Parathyroid adenoma (tissue), 2 donors: ENCODE data around the gene SUMO4.
"Not testable (repeated sequence)": the region's sequence is repeated elsewhere in the genome, so short reads cannot be mapped to it uniquely, and the experiment has no call there.

Experiments
- H2AFZ ChIP-seq: fragments of 300-600 bp; sonication (generic); one replicate; pipeline ENCODE4 v1.7.0; 2017; ENCODE audit warnings: antibody characterized with exemption, mild to moderate bottlenecking
- H3K27ac ChIP-seq: fragments of 300-600 bp; sonication (generic); one replicate; pipeline ENCODE4 v1.7.0; 2017
- H3K27me3 ChIP-seq: fragments of 300-600 bp; sonication (generic); one replicate; pipeline ENCODE4 v1.7.0; 2017; ENCODE audit warnings: low read length; ENCODE audit not compliant: control insufficient read depth, insufficient read depth
- H3K36me3 ChIP-seq: fragments of 300-600 bp; sonication (generic); one replicate; pipeline ENCODE4 v1.7.0; 2017; ENCODE audit warnings: low read length; ENCODE audit not compliant: control insufficient read depth, insufficient read depth
- H3K4me1 ChIP-seq: fragments of 300-600 bp; sonication (generic); one replicate; pipeline ENCODE4 v1.7.0; 2017; ENCODE audit warnings: control low read depth
- H3K4me2 ChIP-seq: fragments of 300-600 bp; sonication (generic); one replicate; pipeline ENCODE4 v1.7.0; 2017; ENCODE audit warnings: low read length
- H3K4me3 ChIP-seq: fragments of 300-600 bp; sonication (generic); one replicate; pipeline ENCODE4 v1.7.0; 2017; ENCODE audit warnings: low read depth, low read length
- H3K79me2 ChIP-seq: fragments of 300-600 bp; sonication (generic); one replicate; pipeline ENCODE4 v1.7.0; 2017; ENCODE audit warnings: control low read depth
- H3K9ac ChIP-seq: fragments of 300-600 bp; sonication (generic); one replicate; pipeline ENCODE4 v1.7.0; 2017; ENCODE audit warnings: mild to moderate bottlenecking
- H3K9me3 ChIP-seq: fragments of 300-600 bp; sonication (generic); one replicate; pipeline ENCODE4 v1.7.0; 2017; ENCODE audit warnings: low read length; ENCODE audit not compliant: control insufficient read depth
- TF ChIP-seq, protein P1 (sequence below): fragments of 300-600 bp; sonication (generic); IDR thresholded peaks from one replicate; pipeline ENCODE4 v1.7.0; 2017; ENCODE audit warnings: antibody characterized with exemption, mild to moderate bottlenecking
- donor health status: primary hyperparathyroidism.

Gene SUMO4

DNA sequence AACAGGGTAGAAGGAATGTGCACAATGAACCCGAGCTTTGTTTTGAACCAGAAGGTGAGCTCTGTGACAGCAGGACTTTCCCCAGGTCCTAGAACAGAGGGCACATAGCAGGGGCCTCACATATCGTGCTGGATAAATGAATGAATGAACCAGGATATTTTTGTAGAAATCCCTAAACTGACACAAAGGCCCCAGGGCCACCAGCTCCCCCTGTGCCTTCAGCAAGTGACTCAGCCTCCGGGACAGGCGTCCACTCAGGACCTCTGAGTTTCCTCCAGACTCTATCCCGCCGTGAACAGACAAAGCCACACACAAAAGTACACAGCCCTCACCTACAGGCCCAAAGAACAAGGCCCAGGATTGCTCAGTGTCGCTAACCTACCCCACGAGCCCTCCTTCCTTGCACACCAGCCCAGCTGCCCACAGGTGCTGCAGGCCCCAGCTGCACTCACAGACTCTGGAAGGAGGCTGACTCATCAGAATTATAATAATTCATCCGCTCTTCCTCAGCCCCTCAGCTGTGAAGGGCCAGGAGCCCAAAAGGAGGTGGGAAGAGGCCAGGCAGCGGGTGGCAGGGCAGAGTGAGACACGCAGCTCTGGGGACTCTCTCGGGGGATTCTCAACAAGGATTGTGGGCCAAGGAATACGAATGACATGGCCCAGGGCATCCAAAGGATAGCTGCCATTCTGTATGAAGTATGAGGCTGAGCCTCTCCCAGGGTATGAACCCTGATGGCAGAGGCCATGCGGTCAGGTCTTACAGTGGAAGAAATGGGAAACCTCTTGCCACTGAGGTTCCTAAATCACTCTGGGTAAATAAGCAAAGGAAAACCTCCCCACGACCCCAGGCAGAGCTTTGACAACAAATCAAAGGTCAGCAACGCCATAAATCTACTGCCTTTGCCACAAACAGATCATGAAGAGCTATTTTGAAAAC lies 40.9 kb downstream of the SUMO4 start:
- H3K27ac ChIP-seq = no peak overlapping the region
- H3K27me3 ChIP-seq = no peaks in the 10 kb centered on the region
- TF ChIP-seq, protein P1, sequence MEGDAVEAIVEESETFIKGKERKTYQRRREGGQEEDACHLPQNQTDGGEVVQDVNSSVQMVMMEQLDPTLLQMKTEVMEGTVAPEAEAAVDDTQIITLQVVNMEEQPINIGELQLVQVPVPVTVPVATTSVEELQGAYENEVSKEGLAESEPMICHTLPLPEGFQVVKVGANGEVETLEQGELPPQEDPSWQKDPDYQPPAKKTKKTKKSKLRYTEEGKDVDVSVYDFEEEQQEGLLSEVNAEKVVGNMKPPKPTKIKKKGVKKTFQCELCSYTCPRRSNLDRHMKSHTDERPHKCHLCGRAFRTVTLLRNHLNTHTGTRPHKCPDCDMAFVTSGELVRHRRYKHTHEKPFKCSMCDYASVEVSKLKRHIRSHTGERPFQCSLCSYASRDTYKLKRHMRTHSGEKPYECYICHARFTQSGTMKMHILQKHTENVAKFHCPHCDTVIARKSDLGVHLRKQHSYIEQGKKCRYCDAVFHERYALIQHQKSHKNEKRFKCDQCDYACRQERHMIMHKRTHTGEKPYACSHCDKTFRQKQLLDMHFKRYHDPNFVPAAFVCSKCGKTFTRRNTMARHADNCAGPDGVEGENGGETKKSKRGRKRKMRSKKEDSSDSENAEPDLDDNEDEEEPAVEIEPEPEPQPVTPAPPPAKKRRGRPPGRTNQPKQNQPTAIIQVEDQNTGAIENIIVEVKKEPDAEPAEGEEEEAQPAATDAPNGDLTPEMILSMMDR = no peak
- no peaks in the 10 kb centered on the region for H3K36me3 ChIP-seq
- no peaks in the 10 kb centered on the region for H3K79me2 ChIP-seq
- no peak overlapping the region for H3K4me3 ChIP-seq
- no peak overlapping the region for H2AFZ ChIP-seq
- H3K9ac ChIP-seq = no peak overlapping the region
- H3K4me2 ChIP-seq = no peak overlapping the region
- H3K4me1 ChIP-seq = no peaks in the 10 kb centered on the region
- no peaks in the 10 kb centered on the region for H3K9me3 ChIP-seq

DNA sequence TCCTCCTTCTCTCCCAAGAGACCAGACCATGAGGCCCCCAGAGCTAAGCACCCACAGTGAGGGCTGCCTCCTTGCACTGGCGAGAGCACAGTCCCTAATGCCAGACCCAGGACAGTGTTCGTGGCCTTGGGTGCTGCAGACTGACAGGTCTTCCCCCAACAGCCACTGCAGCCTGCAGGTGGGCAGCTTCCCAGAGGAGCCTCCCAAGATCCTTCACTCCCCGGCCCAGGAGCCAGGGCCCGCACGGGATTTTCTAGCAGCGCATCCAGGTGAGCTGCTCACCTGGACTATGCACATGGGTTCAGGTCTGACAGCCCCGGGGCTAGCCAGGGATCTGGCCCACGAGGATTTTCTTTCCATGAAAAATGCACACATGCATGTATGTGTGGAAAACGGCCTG lies 41.7 kb downstream of the SUMO4 start:
- no peak overlapping the region for H3K4me3 ChIP-seq
- no peaks in the 10 kb centered on the region for H3K79me2 ChIP-seq
- H3K9me3 ChIP-seq = no peaks in the 10 kb centered on the region
- H3K27me3 ChIP-seq = no peaks in the 10 kb centered on the region
- H3K4me1 ChIP-seq = no peaks in the 10 kb centered on the region
- H2AFZ ChIP-seq = no peak overlapping the region
- TF ChIP-seq, protein P1 = no peak
- H3K9ac ChIP-seq = no peak overlapping the region
- H3K4me2 ChIP-seq = no peak overlapping the region
- no peaks in the 10 kb centered on the region for H3K36me3 ChIP-seq
- H3K27ac ChIP-seq = no peak overlapping the region

DNA sequence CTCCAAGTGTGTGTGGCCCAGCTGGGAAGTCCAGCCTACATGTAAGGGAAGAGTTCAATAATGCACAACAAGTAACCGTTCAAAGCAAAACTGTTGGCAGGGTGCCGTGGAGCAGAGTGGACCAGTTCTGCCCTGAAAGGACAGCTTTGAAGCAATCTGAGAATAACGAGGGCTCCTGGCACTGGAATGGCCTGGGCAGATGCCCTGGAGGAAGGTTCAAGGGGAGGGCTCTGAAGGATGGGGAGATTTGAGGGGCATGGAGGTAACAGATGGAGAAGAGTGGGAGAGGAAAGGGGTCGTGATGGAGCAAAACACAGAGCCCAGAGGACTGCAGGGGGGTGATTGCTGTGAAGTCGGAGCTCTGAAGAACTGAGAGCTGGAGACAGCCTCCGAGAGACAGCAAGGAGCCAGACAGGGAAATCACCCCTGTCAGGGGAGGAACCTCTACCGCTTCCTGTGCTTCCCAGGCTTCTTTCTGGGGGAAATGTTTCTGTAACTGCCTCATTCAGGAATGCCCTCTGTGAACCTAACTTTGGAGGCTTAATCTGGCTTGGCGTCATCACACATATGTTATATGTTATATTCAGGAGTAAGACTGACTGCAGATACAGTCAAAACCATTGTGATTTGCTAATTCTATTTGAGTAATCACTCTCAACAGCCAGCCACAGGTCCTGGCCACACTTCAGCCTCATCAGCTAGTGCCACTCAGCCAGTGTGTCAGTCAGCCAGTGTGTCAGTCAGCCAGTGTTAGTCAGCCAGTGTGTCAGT lies 43.5 kb downstream of the SUMO4 start:
- no peak overlapping the region for H3K4me2 ChIP-seq
- no peaks in the 10 kb centered on the region for H3K4me1 ChIP-seq
- no peaks in the 10 kb centered on the region for H3K79me2 ChIP-seq
- no peak overlapping the region for H2AFZ ChIP-seq
- H3K9me3 ChIP-seq = no peaks in the 10 kb centered on the region
- no peak overlapping the region for H3K27ac ChIP-seq
- no peak overlapping the region for H3K9ac ChIP-seq
- no peak overlapping the region for H3K4me3 ChIP-seq
- no peaks in the 10 kb centered on the region for H3K36me3 ChIP-seq
- TF ChIP-seq, protein P1 = no peak
- no peaks in the 10 kb centered on the region for H3K27me3 ChIP-seq

DNA sequence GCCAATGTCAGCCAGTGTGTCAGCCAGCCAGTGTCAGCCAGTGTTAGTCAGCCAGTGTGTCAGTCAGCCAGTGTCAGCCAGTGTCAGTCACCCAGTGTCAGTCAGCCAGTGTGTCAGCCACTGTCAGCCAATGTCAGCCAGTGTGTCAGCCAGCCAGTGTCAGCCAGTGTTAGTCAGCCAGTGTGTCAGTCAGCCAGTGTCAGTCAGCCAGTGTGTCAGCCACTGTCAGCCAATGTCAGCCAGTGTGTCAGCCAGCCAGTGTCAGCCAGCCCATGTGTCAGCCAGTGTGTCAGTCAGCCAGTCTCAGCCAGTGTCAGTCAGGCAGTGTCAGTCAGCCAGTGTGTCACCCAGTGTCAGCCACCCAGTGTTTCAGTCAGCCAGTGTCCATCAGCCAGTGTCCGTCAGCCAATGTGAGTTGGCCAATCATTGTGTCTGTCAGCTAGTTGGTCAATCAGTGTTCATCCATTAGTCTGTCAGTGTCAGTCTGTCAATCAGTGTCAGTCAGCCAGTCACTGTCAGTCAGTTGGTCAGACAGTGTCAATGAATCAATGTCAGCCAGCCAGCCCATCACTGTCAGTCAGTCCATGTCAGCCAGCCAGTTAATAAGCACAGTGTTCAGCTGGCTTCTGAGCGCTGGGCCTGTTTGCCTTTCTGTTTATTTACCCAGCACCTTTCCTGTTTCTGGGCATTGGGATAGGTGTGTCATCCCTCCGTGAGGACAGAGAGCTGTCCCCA lies 44.5 kb downstream of the SUMO4 start:
- H3K9me3 ChIP-seq, H3K27me3 ChIP-seq, H3K36me3 ChIP-seq, H3K9ac ChIP-seq, H2AFZ ChIP-seq, H3K4me3 ChIP-seq, H3K4me2 ChIP-seq, H3K27ac ChIP-seq, H3K4me1 ChIP-seq, H3K79me2 ChIP-seq: not testable (repeated sequence)

DNA sequence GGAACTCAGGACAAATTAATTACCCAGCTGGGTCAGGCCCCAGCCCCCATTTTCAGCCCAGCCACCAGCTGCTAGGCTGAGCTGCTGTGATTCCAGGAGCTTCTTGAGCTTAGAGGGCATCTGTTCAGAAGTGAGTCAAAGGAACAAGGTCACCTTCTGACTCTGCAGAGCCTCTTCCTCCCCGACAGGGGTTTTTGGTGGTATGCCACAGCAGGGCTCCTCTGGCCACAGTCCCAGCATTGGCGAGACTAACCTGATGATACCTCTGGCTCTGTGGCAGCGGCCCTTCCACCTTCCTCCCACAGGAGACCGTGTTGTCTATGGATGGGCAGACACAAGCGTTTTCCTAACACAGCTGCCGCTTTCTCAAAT lies 45.0 kb downstream of the SUMO4 start:
- Histone ChIP-seq H3K9me3 (no peaks in the 10 kb centered on the region), H3K27ac (no peak overlapping the region), H3K9ac (no peak overlapping the region), H3K36me3 (no peaks in the 10 kb centered on the region), H3K27me3 (no peaks in the 10 kb centered on the region), H2AFZ (no peak overlapping the region), H3K4me1 (no peaks in the 10 kb centered on the region), H3K79me2 (no peaks in the 10 kb centered on the region), H3K4me2 (no peak overlapping the region), H3K4me3 (no peak overlapping the region)
- TF ChIP-seq, protein P1 = no peak
